GM12878 (cell line): ENCODE measurements around the gene BCHE. TPM values are rescaled to one million over a fixed set of nuclear protein-coding genes. Genes with fewer than 3 reads are reported as not detected.

ENCODE experiments used
- ATAC-seq: fragments of 200-7000 bp; cut with Tn5 transposase; 3 replicates; pipeline ENCODE4 v1.9.1; 2020; ENCODE audit warnings: mild to moderate bottlenecking, moderate library complexity
- BruUV-seq: library from RNA; stranded (reverse); fragments of 400-500 nt; replicated peaks from 2 replicates; lab custom pipeline; 2021; lab: Mats Ljungman, UMichigan
- CTCF ChIA-PET: fragments of 300-600 bp; sonication (Branson Sonifier 250); formaldehyde crosslinking; extraction: SDS; loops from one replicate; lab custom pipeline; 2021; ENCODE audit warnings: inconsistent platforms; lab: Yijun Ruan, JAX
- POLR2A ChIA-PET: fragments of 350-600 bp; formaldehyde crosslinking; extraction: SDS; loops from one replicate; lab custom pipeline; 2021; ENCODE audit warnings: inconsistent platforms; lab: Charles Lee
- RAD21 ChIA-PET: fragments of 300-600 bp; sonication (Branson Sonifier 250); formaldehyde crosslinking; loops from one replicate; lab custom pipeline; 2023; ENCODE audit warnings: antibody characterized with exemption; ENCODE audit not compliant: unreplicated experiment; lab: Charles Lee
- SMC1A ChIA-PET: fragments of 300-600 bp; sonication (Branson Sonifier 250); formaldehyde crosslinking; loops from one replicate; lab custom pipeline; 2023; ENCODE audit not compliant: unreplicated experiment, uncharacterized antibody; lab: Charles Lee
- DNase-seq: peaks from one replicate; pipeline ENCODE4 v3.0.0-alpha.2; 2011; ENCODE audit warnings: low read depth, low spot score
- FAIRE-seq: peaks from 3 replicates; lab custom pipeline; 2011; peaks lifted over from hg19 to GRCh38; lab: Jason Lieb, UNC
- H2AFZ ChIP-seq: 2 replicates; pipeline ENCODE4 v1.6.0; 2011; ENCODE audit warnings: low read depth, low read length, control low read depth; ENCODE audit not compliant: control insufficient read depth
- H3K27ac ChIP-seq: 2 replicates; pipeline ENCODE4 v1.5.1; 2011; ENCODE audit warnings: control low read depth; ENCODE audit not compliant: control insufficient read depth, insufficient read depth
- H3K27me3 ChIP-seq, 2 experiments: replicated peaks in 1 of 2; 2 replicates each; pipeline versions ENCODE4 v1.6.0 to v1.6.1; 2011; ENCODE audit warnings: low read length in 1 of 2; ENCODE audit not compliant: control insufficient read depth in 2 of 2, insufficient read depth in 2 of 2
- H3K36me3 ChIP-seq, 2 experiments: 2 replicates each; pipeline ENCODE4 v1.5.1; 2011; ENCODE audit warnings: low read length in 1 of 2; ENCODE audit not compliant: control insufficient read depth in 2 of 2, insufficient read depth in 2 of 2
- H3K4me1 ChIP-seq: 2 replicates; pipeline ENCODE4 v1.6.1; 2011; ENCODE audit warnings: mild to moderate bottlenecking, low read length, moderate library complexity, mixed read lengths; ENCODE audit not compliant: control insufficient read depth, insufficient read depth
- H3K4me2 ChIP-seq: 2 replicates; pipeline ENCODE4 v1.6.0; 2011; ENCODE audit warnings: control low read depth; ENCODE audit not compliant: control insufficient read depth, insufficient read depth
- H3K4me3 ChIP-seq: fragments of 200-600 bp; sonication (generic); 2 replicates; pipeline ENCODE4 v1.5.1; 2016
- H3K79me2 ChIP-seq: 2 replicates; pipeline ENCODE4 v1.6.0; 2011; ENCODE audit warnings: low read length; ENCODE audit not compliant: control insufficient read depth, insufficient read depth
- H3K9ac ChIP-seq: 2 replicates; pipeline ENCODE4 v1.8.0; 2011; ENCODE audit warnings: low read length, control low read depth, mixed read lengths; ENCODE audit not compliant: control insufficient read depth, insufficient read depth
- H3K9me3 ChIP-seq: replicated peaks from 3 replicates; pipeline ENCODE4 v1.5.1; 2011; ENCODE audit warnings: mild to moderate bottlenecking, low read length; ENCODE audit not compliant: control insufficient read depth, insufficient read depth
- H4K20me1 ChIP-seq: 2 replicates; pipeline ENCODE4 v1.6.0; 2011; ENCODE audit not compliant: control insufficient read depth, insufficient read depth
- BCL11A ChIP-seq: IDR thresholded peaks from 2 replicates; pipeline ENCODE4 v1.6.1; 2011; ENCODE audit warnings: low read depth, low read length
- BHLHE40 ChIP-seq, 2 experiments: fragments of 450-650 bp in 1 of 2; IDR thresholded peaks; 2 replicates each; pipeline ENCODE4 v1.6.1; 2011 to 2017; ENCODE audit warnings: low read depth in 2 of 2, borderline replicate concordance in 1 of 2, improper control_type of control experiment in 1 of 2, low read length in 1 of 2, mild to moderate bottlenecking in 1 of 2
- BMI1 ChIP-seq: fragments of 450-650 bp; IDR thresholded peaks from 2 replicates; pipeline ENCODE4 v1.6.1; 2016; ENCODE audit warnings: mild to moderate bottlenecking, moderate library complexity, borderline replicate concordance
- DPF2 ChIP-seq: fragments of 450-650 bp; IDR thresholded peaks from 2 replicates; pipeline ENCODE4 v1.6.1; 2017; ENCODE audit warnings: mild to moderate bottlenecking
- EED ChIP-seq: sonication (generic); IDR thresholded peaks from 2 replicates; pipeline ENCODE4 v1.6.1; 2016; ENCODE audit warnings: antibody characterized with exemption, low read depth
- EP300 ChIP-seq, 2 experiments: fragments of 150-350 bp in 1 of 2; IDR thresholded peaks; 2 replicates each; pipeline ENCODE4 v1.6.1; 2011 to 2012; ENCODE audit warnings: low read depth in 2 of 2, low read length in 2 of 2, borderline replicate concordance in 1 of 2, improper control_type of control experiment in 1 of 2, inconsistent platforms in 1 of 2; ENCODE audit not compliant: control insufficient read depth in 1 of 2
- HCFC1 ChIP-seq: fragments of 150-350 bp; IDR thresholded peaks from 2 replicates; pipeline ENCODE4 v1.6.1; 2014; ENCODE audit warnings: low read length
- HDAC6 ChIP-seq: fragments of 200-600 bp; sonication (generic); IDR thresholded peaks from one replicate; pipeline ENCODE4 v1.8.0; 2017; ENCODE audit warnings: antibody characterized with exemption; ENCODE audit not compliant: unreplicated experiment
- HSF1 ChIP-seq: fragments of 150-350 bp; IDR thresholded peaks from 2 replicates; pipeline ENCODE4 v1.6.1; 2014; ENCODE audit warnings: mild to moderate bottlenecking, low read depth, low read length
- JUNB ChIP-seq: IDR thresholded peaks from 2 replicates; pipeline ENCODE4 v1.6.1; 2016; ENCODE audit warnings: antibody characterized with exemption, mild to moderate bottlenecking
- JUND ChIP-seq: IDR thresholded peaks from 2 replicates; pipeline ENCODE4 v1.6.1; 2012; ENCODE audit warnings: low read depth, mild to moderate bottlenecking, low read length, improper control_type of control experiment, moderate library complexity
- MLLT1 ChIP-seq: fragments of 450-650 bp; IDR thresholded peaks from 2 replicates; pipeline ENCODE4 v1.6.1; 2016; ENCODE audit warnings: mild to moderate bottlenecking
- MXI1 ChIP-seq: fragments of 150-350 bp; IDR thresholded peaks from 2 replicates; pipeline ENCODE4 v1.6.1; 2011; ENCODE audit warnings: low read depth, mild to moderate bottlenecking, inconsistent platforms, low read length, improper control_type of control experiment
- NBN ChIP-seq: fragments of 450-650 bp; IDR thresholded peaks from 2 replicates; pipeline ENCODE4 v1.6.1; 2016
- POLR2A ChIP-seq: IDR thresholded peaks from 2 replicates; pipeline ENCODE4 v1.6.1; 2011; ENCODE audit warnings: low read depth, mild to moderate bottlenecking, low read length
- RELA ChIP-seq: fragments of 450-650 bp; IDR thresholded peaks from 2 replicates; pipeline ENCODE4 v1.8.0; 2014; ENCODE audit warnings: borderline replicate concordance; ENCODE audit not compliant: partially characterized antibody
- SIN3A ChIP-seq: IDR thresholded peaks from 2 replicates; pipeline ENCODE4 v1.6.1; 2012; ENCODE audit warnings: low read depth, low read length, improper control_type of control experiment
- SKIL ChIP-seq: fragments of 450-650 bp; IDR thresholded peaks from 2 replicates; pipeline ENCODE4 v1.6.1; 2017; ENCODE audit warnings: mild to moderate bottlenecking, low read depth, inconsistent platforms; ENCODE audit not compliant: poor library complexity, severe bottlenecking
- SMAD1 ChIP-seq: fragments of 450-650 bp; IDR thresholded peaks from 2 replicates; pipeline ENCODE4 v1.6.1; 2018; ENCODE audit warnings: mild to moderate bottlenecking, low read depth; ENCODE audit not compliant: partially characterized antibody
- SREBF2 ChIP-seq: IDR thresholded peaks from 2 replicates; pipeline ENCODE4 v1.6.1; 2012; ENCODE audit warnings: mild to moderate bottlenecking, low read length
- YY1 ChIP-seq: IDR thresholded peaks from 2 replicates; pipeline ENCODE4 v1.6.1; 2011; ENCODE audit warnings: low read depth, mild to moderate bottlenecking, low read length
- WGBS: methylation state at CpG from one replicate; pipeline ENCODE4 v1.1.6; 2016; ENCODE audit warnings: low lambda C conversion rate; ENCODE audit not compliant: insufficient replicate concordance, insufficient coverage; ENCODE audit errors: missing lambda C conversion rate; 5-methylcytosine and 5-hydroxymethylcytosine counted together
- in situ Hi-C: fragments of 300-500 bp; cut with MboI; formaldehyde crosslinking; loops from 9 replicates; pipeline ENCODE4 v1.14.3; 2018; ENCODE audit warnings: mixed read lengths
- intact Hi-C: fragments of 100-400 bp; cut with micrococcal nuclease; formaldehyde crosslinking; loops from one replicate; pipeline ENCODE4 v1.14.2; 2022; ENCODE audit not compliant: unreplicated experiment
- polyA plus RNA-seq, 11 experiments: library from polyadenylated mRNA; depleted of rRNA in 4 of 11; unstranded in 6 of 11; stranded (reverse) in 5 of 11; fragments of >200 nt; fragmentation: Nextera tagmentation in 4 of 11; fragmentation: Illumina TruSeq in 1 of 11; extraction: Ambion mirVana in 4 of 11; extraction: Trizol in 1 of 11; gene quantifications; 1 replicate in 1 of 11; 2 replicates in 10 of 11; pipeline versions ENCODE4 v1.2.1 to v1.2.3, GENCODE V29; 2011 to 2016; ENCODE audit warnings: inconsistent platforms in 2 of 11, missing spikeins in 2 of 11, low read depth in 1 of 11
- total RNA-seq, 4 experiments: library from RNA; depleted of rRNA in 3 of 4; stranded (reverse); fragments of >200 nt in 3 of 4; fragmentation: Illumina TruSeq in 1 of 4; extraction: Trizol in 1 of 4; gene quantifications; 2 replicates each; pipeline versions ENCODE4 v1.2.1 to v1.2.3, GENCODE V29; 2013 to 2021

Gene BCHE
- total and polyA plus RNA-seq, 10 of the 15 experiments (the other 5 are each of a cell fraction or from before 2014, with no cell fraction given) = 16.8 to 233 (median 29.3) TPM

- no peaks in the 10 kb centered on the region for H3K36me3 ChIP-seq
- SMC1A ChIA-PET = interaction anchor here (1.0 kb wide), 1 partner anchor 20 kb away, joined by 4 read pairs; no protein-coding TSS in a partner anchor
- H3K4me2 ChIP-seq = no peak overlapping the region
- H3K9me3 ChIP-seq = no peaks in the 10 kb centered on the region
- H3K79me2 ChIP-seq = no peaks in the 10 kb centered on the region
- ATAC-seq (peak; percentile 44), DNase-seq (no peak), FAIRE-seq (no peak)
- no peaks in the 10 kb centered on the region for H4K20me1 ChIP-seq
- H3K4me3 ChIP-seq = no peak overlapping the region
- intact Hi-C loops = no loop called here
- H3K9ac ChIP-seq = no peak overlapping the region
- BruUV-seq = no TSS peak
- RAD21 ChIA-PET = interaction anchor here (2.6 to 3.7 kb wide), 2 partner anchors 15 kb away, joined by 12 to 19 read pairs; no protein-coding TSS in a partner anchor
- no peak overlapping the region for H3K27ac ChIP-seq
- CTCF ChIA-PET = no interaction called here
- POLR2A ChIA-PET = interaction anchor here (0.9 to 1.3 kb wide), 2 partner anchors 11 to 15 kb away, joined by 3 read pairs; no protein-coding TSS in a partner anchor
- H3K4me1 ChIP-seq = no peaks in the 10 kb centered on the region
- in situ Hi-C loops = no loop called here
- no peak overlapping the region for H2AFZ ChIP-seq
- H3K27me3 ChIP-seq = no peaks in the 10 kb centered on the region
- 38% methylated on average over 2 of the region's 2 CpGs for WGBS
- TF ChIP-seq BCL11A (0 out of 2 replicates have a peak, but pooled peaks have one; percentile 3), EED (no peak), HSF1 (no peak), HCFC1 (no peak), DPF2 (peak; percentile 90), SKIL (peak; percentile 50), MLLT1 (peak; percentile 62), YY1 (no peak), EP300 (IDR thresholded peaks at IDR 0.05; ENCODE audit: borderline replicate concordance in 1 of 2, control insufficient read depth in 1 of 2, low read depth in 2 of 2, low read length in 2 of 2) (peak; percentile 60 to 64; a peak in 2 of 4 replicates), JUND (no peak), HDAC6 (no peak), MXI1 (peak; percentile 34; the same call in 1 of the 2 replicates), SMAD1 (peak; percentile 83), BHLHE40 (IDR thresholded peaks at IDR 0.05; ENCODE audit: borderline replicate concordance in 1 of 2, low read depth in 2 of 2, low read length in 1 of 2) (peak in 1 of 2 experiments; percentile 7; a peak in 1 of 4 replicates), BMI1 (peak; percentile 67), SIN3A (no peak), NBN (0 out of 2 replicates have a peak, but pooled peaks have one; percentile 68), RELA (no peak), SREBF2 (no peak), POLR2A (no peak), JUNB (peak; percentile 35; the same call in 1 of the 2 replicates)
These were observed 16.5 kb downstream of the BCHE start for GRCh38 chr3:165820671-165821123.
